A673 (cell line): ENCODE measurements around the gene CYP19A1.

ENCODE experiments used
- CTCF ChIP-seq: fragments of 300-800, 200-600 bp; sonication (generic); conservative IDR thresholded peaks from 2 replicates; pipeline ENCODE4 v1.5.1; 2017; ENCODE audit warnings: low read depth, mild to moderate bottlenecking, antibody characterized with exemption, low read length, moderate library complexity, mixed read lengths
- EZH2 ChIP-seq: fragments of 200-600 bp; sonication (generic); IDR thresholded peaks from 2 replicates; pipeline ENCODE4 v1.6.1; 2017; ENCODE audit warnings: borderline replicate concordance, low read depth, mild to moderate bottlenecking, mixed read lengths, antibody characterized with exemption, low read length; ENCODE audit not compliant: poor library complexity, severe bottlenecking

- TF ChIP-seq CTCF: no peak
- TF ChIP-seq EZH2: no peak
These were observed 70.7 kb downstream of the CYP19A1 start for GRCh38 chr15:51267703-51268083.
